Right lobe of liver (tissue), 4 donors: ENCODE results near the gene RRAGD.

Experiments
- CTCF ChIP-seq, 4 donors: fragments of 200-600 bp in 3 of 4; fragments of 450-650 bp in 1 of 4; IDR thresholded peaks; one replicate each; pipeline versions ENCODE4 v1.5.1 to v1.8.0; 2016 to 2022; ENCODE audit warnings: antibody characterized with exemption in 4 of 4, mild to moderate bottlenecking in 2 of 4
- POLR2A ChIP-seq: fragments of 450-650 bp; IDR thresholded peaks from one replicate; pipeline ENCODE4 v1.6.1; 2017; ENCODE audit warnings: antibody characterized with exemption, mild to moderate bottlenecking
- donor health status: DM: no; HTN: no; CAD: no.
- donor health status: DM: no; HTN: no; CAD: no.
- donor health status: DM: no; HTN: yes; CAD: no.

GRCh38 chr6:89321131-89321970 is 90.7 kb downstream of the RRAGD start:
- TF ChIP-seq POLR2A (no peak), CTCF (IDR thresholded peaks at IDR 0.05) (no peak)
